MM.1S (cell line): ENCODE measurements around the gene IRAK2.

Source experiments
- DNase-seq: peaks from one replicate; pipeline ENCODE4 v3.0.0-alpha.2; 2015
- H2AFZ ChIP-seq: fragments of 300-600 bp; sonication (generic); 2 replicates; pipeline ENCODE4 v1.6.0; 2016; ENCODE audit warnings: antibody characterized with exemption, low read length
- H3F3A ChIP-seq: fragments of 300-600 bp; sonication (generic); 2 replicates; pipeline ENCODE4 v1.6.1; 2016; ENCODE audit warnings: mild to moderate bottlenecking, antibody characterized with exemption, low read length, moderate library complexity, mixed read lengths; ENCODE audit not compliant: insufficient read depth
- H3K27ac ChIP-seq: fragments of 300-600 bp; sonication (generic); 2 replicates; pipeline ENCODE4 v1.5.1; 2016; ENCODE audit warnings: mild to moderate bottlenecking, low read length
- H3K27me3 ChIP-seq: fragments of 300-600 bp; sonication (generic); replicated peaks from 2 replicates; pipeline ENCODE4 v1.6.0; 2016; ENCODE audit warnings: low read length; ENCODE audit not compliant: insufficient read depth
- H3K36me3 ChIP-seq: fragments of 300-600 bp; sonication (generic); replicated peaks from 2 replicates; pipeline ENCODE4 v1.6.1; 2016; ENCODE audit warnings: mild to moderate bottlenecking, low read length, mixed read lengths; ENCODE audit not compliant: insufficient read depth
- H3K4me1 ChIP-seq: fragments of 300-600 bp; sonication (generic); 2 replicates; pipeline ENCODE4 v1.6.1; 2016; ENCODE audit warnings: low read length, mixed read lengths
- H3K4me2 ChIP-seq: fragments of 300-600 bp; sonication (generic); 2 replicates; pipeline ENCODE4 v1.6.0; 2016; ENCODE audit warnings: low read depth, low read length
- H3K4me3 ChIP-seq: fragments of 300-600 bp; sonication (generic); 2 replicates; pipeline ENCODE4 v1.5.1; 2016; ENCODE audit warnings: low read length, mixed read lengths
- H3K79me2 ChIP-seq: fragments of 300-600 bp; sonication (generic); 2 replicates; pipeline ENCODE4 v1.6.1; 2016; ENCODE audit warnings: mixed run types, low read length, mixed read lengths
- H3K9ac ChIP-seq: fragments of 300-600 bp; sonication (generic); 2 replicates; pipeline ENCODE4 v1.6.1; 2016; ENCODE audit warnings: low read length, mixed read lengths
- H3K9me2 ChIP-seq: fragments of 300-600 bp; sonication (generic); replicated peaks from 2 replicates; pipeline ENCODE4 v1.6.1; 2016; ENCODE audit warnings: mild to moderate bottlenecking, low read length, mixed read lengths; ENCODE audit not compliant: insufficient read depth
- H3K9me3 ChIP-seq: fragments of 300-600 bp; sonication (generic); replicated peaks from 2 replicates; pipeline ENCODE4 v1.6.1; 2016; ENCODE audit warnings: mild to moderate bottlenecking, low read length, mixed read lengths; ENCODE audit not compliant: insufficient read depth
- H4K20me1 ChIP-seq: fragments of 300-600 bp; sonication (generic); 2 replicates; pipeline ENCODE4 v1.6.1; 2016; ENCODE audit warnings: mild to moderate bottlenecking, low read length, moderate library complexity, mixed read lengths; ENCODE audit not compliant: insufficient read depth
- CTCF ChIP-seq: fragments of 300-600 bp; sonication (generic); IDR thresholded peaks from 2 replicates; pipeline ENCODE4 v1.5.1; 2016; ENCODE audit warnings: antibody characterized with exemption, low read length, mixed read lengths
- EZH2 ChIP-seq: fragments of 300-600 bp; sonication (generic); optimal IDR thresholded peaks from 2 replicates; pipeline ENCODE3; 2017; ENCODE audit warnings: low read depth, mild to moderate bottlenecking, antibody characterized with exemption, low read length, mixed read lengths
- EZH2phosphoT487 ChIP-seq: fragments of 300-600 bp; sonication (generic); IDR thresholded peaks from 2 replicates; pipeline ENCODE4 v1.6.1; 2018; ENCODE audit warnings: antibody characterized with exemption, low read length

IRAK2 gene

DNA sequence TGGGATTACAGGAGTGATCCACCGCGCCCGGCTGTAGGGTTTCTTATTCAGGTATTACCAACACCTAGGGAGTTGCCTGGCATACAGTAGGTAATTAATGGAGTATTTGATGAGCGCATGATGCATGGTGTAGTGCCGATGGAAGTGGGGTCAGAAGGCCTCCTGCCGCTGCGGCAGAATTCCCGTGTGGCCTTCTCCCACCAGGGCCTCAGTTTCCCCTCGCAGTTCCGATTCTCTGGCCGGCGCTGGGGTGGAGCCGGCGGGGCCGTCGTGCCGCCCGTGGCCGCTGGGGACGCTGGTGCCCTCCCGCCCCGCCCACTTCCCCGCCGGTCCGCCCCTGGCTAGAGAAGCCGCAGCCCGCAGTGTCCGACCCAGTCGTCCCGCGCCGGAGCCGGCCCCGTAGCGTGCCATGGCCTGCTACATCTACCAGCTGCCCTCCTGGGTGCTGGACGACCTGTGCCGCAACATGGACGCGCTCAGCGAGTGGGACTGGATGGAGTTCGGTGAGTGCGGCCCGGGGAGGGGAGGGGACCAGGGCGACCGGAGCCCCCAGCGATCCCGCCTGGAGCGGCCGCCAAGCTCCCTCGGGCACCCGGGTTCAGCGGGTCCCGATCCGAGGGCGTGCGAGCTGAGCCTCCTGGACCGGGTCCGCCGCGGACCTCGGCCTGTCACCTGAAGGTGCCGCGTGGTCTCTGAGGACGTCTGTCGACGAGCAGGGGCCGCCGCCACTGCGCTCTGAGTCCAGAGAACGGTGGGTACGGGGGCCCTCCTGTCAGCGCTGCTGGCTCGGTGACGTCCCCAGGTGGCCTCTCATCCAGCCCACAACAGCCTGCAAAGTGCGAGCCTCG, at the start of gene IRAK2:
TSS of gene IRAK2 (plus strand) at position 374 of the 848 bp plus-strand sequence. CDS start at position 410, 36 bp downstream.
- DNase-seq, result peak; percentile 61

GRCh38 chr3:10115326-10116137, 49.2 kb upstream of the IRAK2 start, which contains the start of gene BRK1:
Gene BRK1 (plus strand): TSS chr3:10115675. CDS start chr3:10115702, 27 bp downstream.
- TF ChIP-seq CTCF, result no peak
- TF ChIP-seq EZH2phosphoT487, result no peak
- no peak for TF ChIP-seq EZH2
- Histone ChIP-seq H3K9ac (peak within 1 kb of the TSS; percentile 76), H3K9me2 (no peaks in the 10 kb centered on the region), H3K4me1 (0 out of 2 replicates have a peak, but pooled peaks cover 3% of the 10 kb centered on the region), H3K36me3 (no peaks in the 10 kb centered on the region), H3K4me3 (peak within 1 kb of the TSS; percentile 99), H3K79me2 (peaks cover 50% of the 10 kb centered on the region), H4K20me1 (no peaks in the 10 kb centered on the region), H2AFZ (peak within 1 kb of the TSS; percentile 100), H3K27me3 (no peaks in the 10 kb centered on the region), H3K9me3 (no peaks in the 10 kb centered on the region), H3F3A (no peaks in the 10 kb centered on the region), H3K27ac (peak within 1 kb of the TSS; percentile 57; the same call in 1 of the 2 replicates), H3K4me2 (peak within 1 kb of the TSS; percentile 87)
- DNase-seq, result peak; percentile 97

More for the DNA sequence above, at the start of gene IRAK2:
- H3F3A ChIP-seq, result no peaks in the 10 kb centered on the region
- H3K27me3 ChIP-seq, result no peaks in the 10 kb centered on the region
- H3K9ac ChIP-seq, result peak within 1 kb of the TSS; percentile 75
- peak within 1 kb of the TSS; percentile 78 for H3K4me3 ChIP-seq
- peak; percentile 56 for TF ChIP-seq CTCF
- no peak for TF ChIP-seq EZH2
- no peak for TF ChIP-seq EZH2phosphoT487
- no peaks in the 10 kb centered on the region for H4K20me1 ChIP-seq
- peak within 1 kb of the TSS; percentile 96 for H3K4me2 ChIP-seq
- no peaks in the 10 kb centered on the region for H3K9me3 ChIP-seq
- H3K4me1 ChIP-seq, result no peaks in the 10 kb centered on the region
- no peaks in the 10 kb centered on the region for H3K36me3 ChIP-seq
- no peaks in the 10 kb centered on the region for H3K79me2 ChIP-seq
- no peak within 1 kb of the TSS for H3K27ac ChIP-seq
- H3K9me2 ChIP-seq, result no peaks in the 10 kb centered on the region
- H2AFZ ChIP-seq, result peak within 1 kb of the TSS; percentile 93

- Histone ChIP-seq H3K9me2 (no peaks in the 10 kb centered on the region), H3K27ac (peak overlapping the region; percentile 57; the same call in 1 of the 2 replicates), H3K79me2 (peaks cover 55% of the 10 kb centered on the region), H3K4me3 (peak overlapping the region; percentile 99), H3K9ac (peak overlapping the region; percentile 76), H3K9me3 (no peaks in the 10 kb centered on the region), H3K27me3 (no peaks in the 10 kb centered on the region), H3K4me1 (0 out of 2 replicates have a peak, but pooled peaks cover 3% of the 10 kb centered on the region), H3K36me3 (no peaks in the 10 kb centered on the region), H3F3A (no peaks in the 10 kb centered on the region), H2AFZ (peak overlapping the region; percentile 100), H4K20me1 (no peaks in the 10 kb centered on the region), H3K4me2 (peak overlapping the region; percentile 87)
- DNase-seq, result peak; percentile 9
- TF ChIP-seq CTCF (no peak), EZH2 (no peak), EZH2phosphoT487 (no peak)
Measured at GRCh38 chr3:10116138-10116460, 48.6 kb upstream of the IRAK2 start.
